ENCODE data around the gene ZC3H13. TPM values are rescaled to one million over a fixed set of nuclear protein-coding genes. Genes with fewer than 3 reads are reported as not detected.

Gene ZC3H13
- total RNA-seq, 1 donor from 2014 or later, result 39.6 TPM

GRCh38 chr13:45974500-45974899 is 78.0 kb downstream of the ZC3H13 start:
- Mint-ChIP-seq H3K4me1 (ENCODE audit: low read depth) (no peaks in the 10 kb centered on the region), H3K36me3 (ENCODE audit: low read depth) (peaks cover 37% of the 10 kb centered on the region), H3K9me3 (ENCODE audit: low read depth) (no peaks in the 10 kb centered on the region), H3K27ac (ENCODE audit: unreplicated experiment) (no peak overlapping the region), H3K27me3 (ENCODE audit: low read depth) (no peaks in the 10 kb centered on the region), H3K4me3 (ENCODE audit: unreplicated experiment) (no peak overlapping the region)
- no peak for DNase-seq (ENCODE audit: low spot score)
- no peak for TF ChIP-seq CTCF (IDR thresholded peaks at IDR 0.05)

GRCh38 chr13:45967589-45967988 is 85.0 kb downstream of the ZC3H13 start:
- Mint-ChIP-seq H3K27ac (ENCODE audit: unreplicated experiment) (no peak overlapping the region), H3K4me3 (ENCODE audit: unreplicated experiment) (no peak overlapping the region), H3K27me3 (ENCODE audit: low read depth) (no peaks in the 10 kb centered on the region), H3K36me3 (ENCODE audit: low read depth) (peaks cover 46% of the 10 kb centered on the region), H3K4me1 (ENCODE audit: low read depth) (no peaks in the 10 kb centered on the region), H3K9me3 (ENCODE audit: low read depth) (no peaks in the 10 kb centered on the region)
- TF ChIP-seq CTCF (IDR thresholded peaks at IDR 0.05), result no peak
- no peak for DNase-seq (ENCODE audit: low spot score)

GRCh38 chr13:45966715-45967114 is 85.8 kb downstream of the ZC3H13 start:
- Mint-ChIP-seq H3K27ac (ENCODE audit: unreplicated experiment) (no peak overlapping the region), H3K36me3 (ENCODE audit: low read depth) (peaks cover 41% of the 10 kb centered on the region), H3K4me1 (ENCODE audit: low read depth) (no peaks in the 10 kb centered on the region), H3K9me3 (ENCODE audit: low read depth) (no peaks in the 10 kb centered on the region), H3K27me3 (ENCODE audit: low read depth) (no peaks in the 10 kb centered on the region), H3K4me3 (ENCODE audit: unreplicated experiment) (no peak overlapping the region)
- TF ChIP-seq CTCF (IDR thresholded peaks at IDR 0.05), result no peak
- no peak for DNase-seq (ENCODE audit: low spot score)

- H3K4me1 Mint-ChIP-seq (ENCODE audit: low read depth), result peaks cover 4% of the 10 kb centered on the region
- H3K36me3 Mint-ChIP-seq (ENCODE audit: low read depth), result peaks cover 27% of the 10 kb centered on the region
- no peak overlapping the region for H3K27ac Mint-ChIP-seq (ENCODE audit: unreplicated experiment)
- no peak overlapping the region for H3K4me3 Mint-ChIP-seq (ENCODE audit: unreplicated experiment)
- no peak for DNase-seq (ENCODE audit: low spot score)
- no peaks in the 10 kb centered on the region for H3K27me3 Mint-ChIP-seq (ENCODE audit: low read depth)
- H3K9me3 Mint-ChIP-seq (ENCODE audit: low read depth), result no peaks in the 10 kb centered on the region
- no peak for TF ChIP-seq CTCF (IDR thresholded peaks at IDR 0.05)
These were observed 91.1 kb downstream of the ZC3H13 start for GRCh38 chr13:45961468-45961867.

- H3K4me1 Mint-ChIP-seq (ENCODE audit: low read depth), result no peaks in the 10 kb centered on the region
- DNase-seq (ENCODE audit: low spot score), result no peak
- H3K27ac Mint-ChIP-seq (ENCODE audit: unreplicated experiment), result no peak overlapping the region
- no peaks in the 10 kb centered on the region for H3K9me3 Mint-ChIP-seq (ENCODE audit: low read depth)
- H3K4me3 Mint-ChIP-seq (ENCODE audit: unreplicated experiment), result no peak overlapping the region
- H3K36me3 Mint-ChIP-seq (ENCODE audit: low read depth), result peaks cover 18% of the 10 kb centered on the region
- no peaks in the 10 kb centered on the region for H3K27me3 Mint-ChIP-seq (ENCODE audit: low read depth)
- TF ChIP-seq CTCF (IDR thresholded peaks at IDR 0.05), result no peak
These were observed 97.4 kb downstream of the ZC3H13 start for GRCh38 chr13:45954836-45955800.
